ENCODE measurements around the gene TINCR. TPM values are rescaled to one million over a fixed set of nuclear protein-coding genes. Genes with fewer than 3 reads are reported as not detected.
A peak's percentile ranks its signal among the peaks of the same experiment; 100 is the strongest.

Gene TINCR
- total and polyA plus RNA-seq, 2 of the 13 experiments (the other 11 are each of a cell fraction or from before 2014, with no cell fraction given), result 0.17 to 0.33 TPM

GRCh38 chr19:5594521-5594950 is 26.8 kb upstream of the TINCR start (continued):
- TF ChIP-seq ZMYM4 (CRISPR knock-in tag; IDR thresholded peaks at IDR 0.05) (no peak), MIER3 (CRISPR knock-in tag; IDR thresholded peaks at IDR 0.05; ENCODE audit: borderline replicate concordance) (peak; percentile 78; the same call in 1 of the 2 replicates), SRY (CRISPR knock-in tag; IDR thresholded peaks at IDR 0.05) (no peak), KAT2B (IDR thresholded peaks at IDR 0.05; ENCODE audit: borderline replicate concordance, low read depth, low read length) (no peak), TFDP1 (CRISPR knock-in tag; IDR thresholded peaks at IDR 0.05; ENCODE audit: borderline replicate concordance) (no peak), PATZ1 (CRISPR knock-in tag; IDR thresholded peaks at IDR 0.05) (peak; percentile 63; the same call in 1 of the 2 replicates), HDAC1 (CRISPR knock-in tag; IDR thresholded peaks at IDR 0.05) (peak; percentile 91), E2F5 (CRISPR knock-in tag; conservative IDR thresholded peaks at IDR 0.05) (no peak), FLYWCH1 (CRISPR knock-in tag; IDR thresholded peaks at IDR 0.05) (no peak), ZNF232 (CRISPR knock-in tag; IDR thresholded peaks at IDR 0.05; ENCODE audit: borderline replicate concordance) (no peak), MAFG (CRISPR knock-in tag; IDR thresholded peaks at IDR 0.05) (no peak), NR2F2 (IDR thresholded peaks at IDR 0.05; ENCODE audit: borderline replicate concordance, low read depth) (peak; percentile 86), MED13 (CRISPR knock-in tag; IDR thresholded peaks at IDR 0.05) (no peak), ZNF616 (CRISPR knock-in tag; IDR thresholded peaks at IDR 0.05; ENCODE audit: low read depth) (no peak), ZNF556 (CRISPR knock-in tag; IDR thresholded peaks at IDR 0.05; ENCODE audit: borderline replicate concordance) (peak; percentile 81; the same call in 1 of the 2 replicates), ZNF781 (CRISPR knock-in tag; IDR thresholded peaks at IDR 0.05; ENCODE audit: borderline replicate concordance, not compliant biosample characterization) (no peak), ZNF678 (CRISPR knock-in tag; IDR thresholded peaks at IDR 0.05) (no peak), ZNF792 (CRISPR knock-in tag; IDR thresholded peaks at IDR 0.05) (peak; percentile 24; the same call in 1 of the 2 replicates)
- TF ChIP-seq, protein P1, sequence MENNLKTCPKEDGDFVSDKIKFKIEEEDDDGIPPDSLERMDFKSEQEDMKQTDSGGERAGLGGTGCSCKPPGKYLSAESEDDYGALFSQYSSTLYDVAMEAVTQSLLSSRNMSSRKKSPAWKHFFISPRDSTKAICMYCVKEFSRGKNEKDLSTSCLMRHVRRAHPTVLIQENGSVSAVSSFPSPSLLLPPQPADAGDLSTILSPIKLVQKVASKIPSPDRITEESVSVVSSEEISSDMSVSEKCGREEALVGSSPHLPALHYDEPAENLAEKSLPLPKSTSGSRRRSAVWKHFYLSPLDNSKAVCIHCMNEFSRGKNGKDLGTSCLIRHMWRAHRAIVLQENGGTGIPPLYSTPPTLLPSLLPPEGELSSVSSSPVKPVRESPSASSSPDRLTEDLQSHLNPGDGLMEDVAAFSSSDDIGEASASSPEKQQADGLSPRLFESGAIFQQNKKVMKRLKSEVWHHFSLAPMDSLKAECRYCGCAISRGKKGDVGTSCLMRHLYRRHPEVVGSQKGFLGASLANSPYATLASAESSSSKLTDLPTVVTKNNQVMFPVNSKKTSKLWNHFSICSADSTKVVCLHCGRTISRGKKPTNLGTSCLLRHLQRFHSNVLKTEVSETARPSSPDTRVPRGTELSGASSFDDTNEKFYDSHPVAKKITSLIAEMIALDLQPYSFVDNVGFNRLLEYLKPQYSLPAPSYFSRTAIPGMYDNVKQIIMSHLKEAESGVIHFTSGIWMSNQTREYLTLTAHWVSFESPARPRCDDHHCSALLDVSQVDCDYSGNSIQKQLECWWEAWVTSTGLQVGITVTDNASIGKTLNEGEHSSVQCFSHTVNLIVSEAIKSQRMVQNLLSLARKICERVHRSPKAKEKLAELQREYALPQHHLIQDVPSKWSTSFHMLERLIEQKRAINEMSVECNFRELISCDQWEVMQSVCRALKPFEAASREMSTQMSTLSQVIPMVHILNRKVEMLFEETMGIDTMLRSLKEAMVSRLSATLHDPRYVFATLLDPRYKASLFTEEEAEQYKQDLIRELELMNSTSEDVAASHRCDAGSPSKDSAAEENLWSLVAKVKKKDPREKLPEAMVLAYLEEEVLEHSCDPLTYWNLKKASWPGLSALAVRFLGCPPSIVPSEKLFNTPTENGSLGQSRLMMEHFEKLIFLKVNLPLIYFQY (CRISPR knock-in tag; IDR thresholded peaks at IDR 0.05; ENCODE audit: borderline replicate concordance), result peak; percentile 93; the same call in 1 of the 2 replicates

All from HepG2 (cell line).